Endodermal cell (in vitro differentiated cells): Measurements from ENCODE around the gene USP54. TPM values are rescaled to one million over a fixed set of nuclear protein-coding genes. Genes with fewer than 3 reads are reported as not detected.

Source experiments
- DNase-seq: peaks from one replicate; pipeline ENCODE4 v3.0.0-alpha.2; 2017
- H3K27ac ChIP-seq: 2 replicates; pipeline ENCODE4 v1.5.1; 2013; ENCODE audit warnings: mild to moderate bottlenecking, low read depth, low read length, moderate library complexity
- H3K27me3 ChIP-seq: 2 replicates; pipeline ENCODE4 v1.6.1; 2013; ENCODE audit warnings: mild to moderate bottlenecking, low read length, moderate library complexity; ENCODE audit not compliant: insufficient read depth, control insufficient read depth, poor library complexity, severe bottlenecking
- H3K36me3 ChIP-seq: 2 replicates; pipeline ENCODE4 v1.7.0; 2013; ENCODE audit warnings: mild to moderate bottlenecking, low read length, moderate library complexity; ENCODE audit not compliant: control insufficient read depth, insufficient read depth
- H3K4me1 ChIP-seq: one replicate; pipeline ENCODE4 v1.7.0; 2013; ENCODE audit warnings: low read length; ENCODE audit not compliant: control insufficient read depth, insufficient read depth
- H3K4me3 ChIP-seq: 2 replicates; pipeline ENCODE4 v1.5.1; 2013; ENCODE audit warnings: mild to moderate bottlenecking, low read length, moderate library complexity
- H3K9ac ChIP-seq: 2 replicates; pipeline ENCODE4 v1.6.1; 2013; ENCODE audit warnings: mild to moderate bottlenecking, low read length, moderate library complexity; ENCODE audit not compliant: poor library complexity, severe bottlenecking; ENCODE audit errors: extremely low read depth
- H3K9me3 ChIP-seq: 2 replicates; pipeline ENCODE4 v1.6.1; 2013; ENCODE audit warnings: mild to moderate bottlenecking, low read length, moderate library complexity; ENCODE audit not compliant: control insufficient read depth
- H3K27ac Mint-ChIP-seq: 2 replicates; pipeline ENCODE4 v1.8.0; 2020; ENCODE audit warnings: mixed read lengths
- H3K27me3 Mint-ChIP-seq: 2 replicates; pipeline ENCODE4 v1.8.0; 2021; ENCODE audit warnings: mild to moderate bottlenecking, mixed read lengths; ENCODE audit not compliant: insufficient read depth
- H3K36me3 Mint-ChIP-seq: 2 replicates; pipeline ENCODE4 v1.8.0; 2020; ENCODE audit warnings: low read depth, mixed read lengths
- H3K4me1 Mint-ChIP-seq: 2 replicates; pipeline ENCODE4 v1.8.0; 2020; ENCODE audit warnings: mixed read lengths
- H3K4me3 Mint-ChIP-seq: 2 replicates; pipeline ENCODE4 v1.8.0; 2020; ENCODE audit warnings: mild to moderate bottlenecking, moderate library complexity, mixed read lengths
- H3K9me3 Mint-ChIP-seq: 2 replicates; pipeline ENCODE4 v1.8.0; 2020; ENCODE audit warnings: mild to moderate bottlenecking, mixed read lengths
- WGBS, 2 experiments: methylation state at CpG; one replicate each; pipeline versions ENCODE4 v1.1.5 to v1.1.7; 2013; ENCODE audit warnings: missing lambda C conversion rate in 2 of 2, mixed read lengths in 1 of 2; ENCODE audit not compliant: insufficient coverage in 1 of 2, insufficient read length in 1 of 2; 5-methylcytosine and 5-hydroxymethylcytosine counted together
- total RNA-seq, 2 donors: library from RNA; stranded (reverse); fragmentation: NEBNext Ultra II Directional in 1 of 2; extraction: Animal tissue kit (Norgen Biotek cat#: 25700) in 1 of 2; gene quantifications; 2 replicates in 1 of 2; 3 replicates in 1 of 2; pipeline ENCODE4 v1.2.1, GENCODE V29; 2021
- TF ChIP-seq, protein P1 (sequence below): fragments of 200-600 bp; sonication (generic); conservative IDR thresholded peaks from 2 replicates; pipeline ENCODE4 v1.5.0; 2021; ENCODE audit warnings: antibody characterized with exemption, mild to moderate bottlenecking

USP54 gene
- total RNA-seq, 2 donors from 2014 or later = 89.5 to 110 TPM

- Histone ChIP-seq H3K4me3 (peak overlapping the region; percentile 96), H3K27ac (peak overlapping the region; percentile 79), H3K27me3 (no peaks in the 10 kb centered on the region), H3K4me1 (no peaks in the 10 kb centered on the region), H3K9me3 (no peaks in the 10 kb centered on the region), H3K36me3 (peaks cover 33% of the 10 kb centered on the region), H3K9ac (peak overlapping the region; percentile 90)
- WGBS, 2 experiments = 0% methylated on average over 1 to 2 of the region's 2 CpGs
- H3K27ac Mint-ChIP-seq = peak overlapping the region; percentile 83
- no peaks in the 10 kb centered on the region for H3K9me3 Mint-ChIP-seq
- no peaks in the 10 kb centered on the region for H3K27me3 Mint-ChIP-seq
- peaks cover 21% of the 10 kb centered on the region for H3K4me1 Mint-ChIP-seq
- no peak for DNase-seq
- peak overlapping the region; percentile 90 for H3K4me3 Mint-ChIP-seq
- peaks cover 31% of the 10 kb centered on the region for H3K36me3 Mint-ChIP-seq
- TF ChIP-seq, protein P1, sequence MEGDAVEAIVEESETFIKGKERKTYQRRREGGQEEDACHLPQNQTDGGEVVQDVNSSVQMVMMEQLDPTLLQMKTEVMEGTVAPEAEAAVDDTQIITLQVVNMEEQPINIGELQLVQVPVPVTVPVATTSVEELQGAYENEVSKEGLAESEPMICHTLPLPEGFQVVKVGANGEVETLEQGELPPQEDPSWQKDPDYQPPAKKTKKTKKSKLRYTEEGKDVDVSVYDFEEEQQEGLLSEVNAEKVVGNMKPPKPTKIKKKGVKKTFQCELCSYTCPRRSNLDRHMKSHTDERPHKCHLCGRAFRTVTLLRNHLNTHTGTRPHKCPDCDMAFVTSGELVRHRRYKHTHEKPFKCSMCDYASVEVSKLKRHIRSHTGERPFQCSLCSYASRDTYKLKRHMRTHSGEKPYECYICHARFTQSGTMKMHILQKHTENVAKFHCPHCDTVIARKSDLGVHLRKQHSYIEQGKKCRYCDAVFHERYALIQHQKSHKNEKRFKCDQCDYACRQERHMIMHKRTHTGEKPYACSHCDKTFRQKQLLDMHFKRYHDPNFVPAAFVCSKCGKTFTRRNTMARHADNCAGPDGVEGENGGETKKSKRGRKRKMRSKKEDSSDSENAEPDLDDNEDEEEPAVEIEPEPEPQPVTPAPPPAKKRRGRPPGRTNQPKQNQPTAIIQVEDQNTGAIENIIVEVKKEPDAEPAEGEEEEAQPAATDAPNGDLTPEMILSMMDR = no peak
These were observed 96.3 kb downstream of the USP54 start for GRCh38 chr10:73494877-73495225.

GRCh38 chr10:73494213-73494612 is 96.9 kb downstream of the USP54 start:
- Mint-ChIP-seq H3K27ac (no peak overlapping the region), H3K4me1 (peaks cover 21% of the 10 kb centered on the region), H3K27me3 (no peaks in the 10 kb centered on the region), H3K9me3 (no peaks in the 10 kb centered on the region), H3K4me3 (peak overlapping the region; percentile 90), H3K36me3 (peaks cover 24% of the 10 kb centered on the region)
- Histone ChIP-seq H3K36me3 (peaks cover 27% of the 10 kb centered on the region), H3K27ac (no peak overlapping the region), H3K9me3 (no peaks in the 10 kb centered on the region), H3K4me3 (peak overlapping the region; percentile 96), H3K4me1 (no peaks in the 10 kb centered on the region), H3K27me3 (no peaks in the 10 kb centered on the region), H3K9ac (no peak overlapping the region)
- WGBS, 2 experiments = 93 to 95% methylated on average over 13 to 15 of the region's 15 CpGs
- TF ChIP-seq, protein P1 = no peak
- no peak for DNase-seq

DNA sequence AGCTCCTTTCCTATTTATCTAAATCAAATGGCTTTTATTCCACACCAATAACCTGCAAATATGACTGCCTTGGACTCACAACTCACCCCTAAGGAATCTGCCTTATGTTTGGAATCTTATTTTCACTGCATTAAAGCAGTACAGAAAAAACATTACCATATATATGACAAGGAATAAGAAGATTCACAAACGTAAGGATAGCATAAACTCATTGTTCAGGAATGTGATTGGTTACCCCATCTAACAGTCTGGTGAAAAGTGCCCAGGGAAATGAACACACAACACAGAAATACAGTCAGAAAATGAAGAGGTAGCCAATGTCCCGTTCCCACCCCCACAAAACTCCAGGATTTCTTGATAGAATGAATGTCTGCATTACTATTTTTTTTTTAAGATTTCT is 97.4 kb downstream of the USP54 start:
- no peaks in the 10 kb centered on the region for H3K9me3 ChIP-seq
- Mint-ChIP-seq H3K27ac (no peak overlapping the region), H3K27me3 (no peaks in the 10 kb centered on the region), H3K4me3 (peak overlapping the region; percentile 90), H3K4me1 (peaks cover 21% of the 10 kb centered on the region), H3K36me3 (peaks cover 20% of the 10 kb centered on the region), H3K9me3 (no peaks in the 10 kb centered on the region)
- H3K4me1 ChIP-seq = no peaks in the 10 kb centered on the region
- no peak overlapping the region for H3K9ac ChIP-seq
- TF ChIP-seq, protein P1 = no peak
- H3K27ac ChIP-seq = no peak overlapping the region
- no peaks in the 10 kb centered on the region for H3K27me3 ChIP-seq
- 82 to 100% methylated on average over 1 to 2 of the region's 2 CpGs for WGBS, 2 experiments
- peak overlapping the region; percentile 96 for H3K4me3 ChIP-seq
- no peak for DNase-seq
- peaks cover 23% of the 10 kb centered on the region for H3K36me3 ChIP-seq
